HG02973 (cell line): ENCODE data around the gene COL23A1.

Experiments
- ATAC-seq: cut with Tn5 transposase; IDR thresholded peaks from one replicate; pipeline ENCODE4 v1.9.1; 2021; ENCODE audit warnings: moderate library complexity; ENCODE audit not compliant: unreplicated experiment

The COL23A1 gene

DNA sequence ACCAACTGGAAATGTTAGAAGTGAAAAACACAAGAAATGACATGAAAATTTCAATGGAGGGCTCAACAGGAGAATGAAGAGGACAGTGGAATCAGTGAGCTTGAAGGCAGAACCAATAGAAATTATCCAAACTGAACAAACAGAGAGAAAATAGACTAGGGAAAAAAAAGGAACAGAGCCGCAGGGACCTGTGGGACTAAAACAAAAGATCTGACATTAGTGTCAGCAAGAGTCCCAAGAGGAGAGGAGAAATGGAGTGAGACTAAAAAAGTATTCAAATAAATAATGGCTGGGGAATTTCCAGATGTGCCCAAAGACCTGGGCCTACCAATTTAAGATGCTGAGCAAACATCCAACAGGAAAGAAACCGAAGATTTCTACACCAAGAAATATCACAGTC, 182.5 kb downstream of the COL23A1 start:
- ATAC-seq, result no peak

DNA sequence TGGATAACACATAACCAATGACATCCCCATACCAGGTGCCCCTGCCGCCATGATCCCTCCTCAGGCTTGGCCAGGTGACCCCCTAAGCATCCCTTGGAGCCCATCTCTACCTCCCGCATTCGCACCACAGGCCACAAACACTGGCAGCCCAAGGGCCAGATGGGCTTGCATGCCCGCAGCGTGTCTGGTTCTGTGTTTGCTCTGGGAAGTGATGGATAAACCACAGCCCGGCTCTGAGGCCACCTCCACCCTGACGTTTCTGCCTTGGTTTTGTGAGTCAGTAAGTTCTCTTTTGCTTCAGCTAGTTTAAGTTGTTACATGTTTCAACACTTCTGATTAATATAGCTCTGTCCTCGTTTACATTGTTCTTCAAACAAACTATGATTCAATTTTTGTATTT, 185.2 kb downstream of the COL23A1 start:
- ATAC-seq, result no peak

DNA sequence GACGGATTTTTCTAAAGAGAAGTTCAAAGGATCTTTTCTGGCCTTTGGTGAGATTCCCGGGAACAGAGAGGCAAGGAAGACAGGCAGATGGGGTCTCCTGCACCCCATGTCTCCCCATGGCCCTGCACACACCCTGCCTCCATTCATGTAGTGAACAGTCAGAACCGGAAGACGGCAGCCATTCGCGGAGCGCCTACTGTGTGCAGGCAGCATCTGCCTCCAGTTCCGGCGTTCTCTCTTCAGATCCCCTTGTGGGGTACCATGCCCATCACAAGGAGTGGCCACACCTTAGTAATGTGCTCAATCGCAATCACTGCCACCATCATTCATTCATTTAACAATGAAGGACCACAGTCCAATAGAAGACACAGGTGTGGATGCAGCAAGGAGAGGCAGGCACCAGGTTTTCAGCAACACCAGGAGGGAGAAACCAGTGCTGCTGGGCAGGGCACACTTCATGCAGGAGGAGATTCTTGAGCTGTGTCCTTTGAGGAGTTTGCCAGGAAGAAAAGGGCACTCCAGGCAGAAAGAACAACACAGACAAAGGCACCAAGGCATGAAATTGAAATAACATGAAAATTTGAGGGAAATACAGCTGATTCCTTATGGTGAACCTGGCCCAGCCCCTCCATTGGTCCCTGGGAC, 186.1 kb downstream of the COL23A1 start:
- ATAC-seq, result no peak

DNA sequence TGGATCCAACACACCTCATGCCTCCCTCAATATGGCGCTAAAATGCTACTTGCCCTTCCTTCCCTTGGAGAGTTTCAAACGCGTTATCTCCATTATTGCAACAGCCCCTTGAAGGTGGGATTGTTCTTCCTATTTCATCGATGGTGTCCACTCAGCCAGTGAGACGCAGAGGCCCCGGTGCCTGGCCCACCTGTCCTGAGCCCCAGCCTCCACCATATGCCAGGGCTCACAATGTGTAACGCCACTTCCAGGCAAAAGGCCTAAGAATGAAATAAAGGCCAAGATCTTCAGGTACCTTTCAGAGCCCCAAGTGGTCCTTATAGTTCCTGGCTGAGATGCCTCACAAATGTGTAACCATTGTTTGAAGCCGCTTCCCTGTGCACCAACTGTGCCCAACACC, 186.8 kb downstream of the COL23A1 start:
- no peak for ATAC-seq

DNA sequence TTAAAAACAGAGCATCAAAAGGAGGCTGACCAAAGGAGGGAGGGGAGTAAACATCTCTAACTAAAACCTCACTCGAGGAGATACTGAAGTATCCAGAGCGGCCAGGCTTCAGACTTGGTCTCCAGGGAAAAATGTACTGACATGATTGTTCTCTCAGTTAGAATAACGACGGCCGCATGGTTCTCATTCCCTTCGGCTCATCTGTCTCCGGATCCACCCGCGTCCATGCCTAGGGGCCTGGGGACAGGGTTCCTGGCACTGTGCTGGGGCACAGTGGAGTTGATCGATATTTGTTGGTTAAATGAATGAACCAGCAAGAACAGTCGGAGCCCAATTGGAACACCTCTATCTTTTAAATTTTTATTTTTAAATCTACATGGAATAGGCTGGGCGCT, 190.5 kb downstream of the COL23A1 start:
- ATAC-seq, result no peak

DNA sequence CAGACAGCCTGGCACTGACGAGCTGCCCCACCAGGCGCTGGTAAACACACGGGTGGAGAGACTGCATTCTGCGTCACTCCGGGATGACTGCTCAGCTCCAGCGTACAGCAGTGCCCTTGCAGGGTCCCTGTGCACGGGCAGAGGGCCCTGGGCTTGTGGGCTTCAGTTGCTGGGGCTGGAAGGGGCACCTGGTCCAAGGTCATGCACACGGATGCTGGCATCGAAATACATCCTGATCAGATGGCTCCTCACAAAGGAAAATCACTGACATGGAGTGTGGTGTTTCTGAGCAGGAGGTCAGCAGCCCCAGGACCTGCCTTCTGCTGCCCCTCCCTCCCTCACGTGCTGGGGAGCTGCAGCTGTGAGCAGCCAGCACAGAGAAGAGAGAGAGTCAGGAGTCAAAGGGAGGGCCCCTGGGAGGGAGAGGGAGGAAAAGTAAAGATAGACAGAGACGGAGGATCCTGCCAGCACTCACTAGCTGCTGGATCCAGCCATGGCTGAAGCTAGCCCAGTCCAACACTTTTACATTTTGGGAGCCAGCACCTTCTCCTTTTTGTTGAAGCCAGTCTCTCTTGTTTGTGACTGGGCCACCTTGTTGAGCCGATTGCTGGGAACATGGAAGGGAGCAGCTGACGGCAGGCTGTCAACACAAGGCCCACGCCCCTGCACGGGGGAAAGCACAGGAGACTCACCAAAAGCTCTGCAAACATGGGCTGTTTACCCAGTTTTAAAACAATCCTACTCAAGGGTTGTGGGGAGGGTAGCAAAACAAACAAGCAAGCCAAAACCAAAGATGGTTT, 191.1 kb downstream of the COL23A1 start:
- no peak for ATAC-seq

DNA sequence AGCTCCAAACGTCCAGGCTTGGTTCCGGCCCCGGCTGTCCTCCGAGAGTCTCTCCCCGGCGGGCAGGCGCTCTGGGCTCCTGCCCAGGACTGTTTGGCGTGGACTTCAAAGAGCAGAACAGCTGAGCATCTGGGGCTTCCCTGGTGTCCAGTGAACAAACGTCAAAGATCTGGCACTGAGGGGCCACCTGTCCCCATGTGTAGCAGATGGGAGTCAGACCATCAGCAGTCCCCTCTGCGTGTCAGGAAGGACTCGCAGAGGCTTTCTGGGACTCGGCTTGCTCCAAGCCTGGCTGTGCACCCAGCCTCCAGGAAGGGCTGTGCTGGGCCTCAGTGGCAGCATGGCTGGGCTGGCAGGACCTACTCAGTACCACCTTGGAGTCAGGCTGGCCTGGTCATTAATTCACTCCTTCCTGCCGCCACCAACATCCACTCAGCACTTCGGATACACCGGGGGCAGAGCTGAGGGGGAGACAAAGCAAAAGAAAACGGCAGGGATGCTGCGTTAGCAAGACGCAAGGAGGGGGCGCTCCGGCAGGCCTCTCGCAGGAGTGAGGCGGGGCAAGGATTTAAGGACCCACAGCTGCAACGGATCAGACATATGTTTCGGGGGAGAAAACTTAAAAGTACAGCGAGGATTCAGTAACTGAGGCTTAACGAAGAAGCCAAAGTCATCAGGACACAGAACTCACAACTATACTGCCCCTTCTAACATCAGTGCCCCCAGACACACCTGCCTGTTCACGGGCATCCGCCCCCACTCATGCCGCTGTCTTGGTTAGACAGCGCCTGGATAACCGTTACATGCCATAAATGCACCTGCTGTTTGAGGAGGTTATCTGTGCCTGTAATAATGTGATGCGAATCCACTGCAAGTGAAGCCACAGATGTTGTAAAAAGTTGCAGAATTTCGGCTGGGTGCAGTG, 193.1 kb downstream of the COL23A1 start:
- no peak for ATAC-seq

DNA sequence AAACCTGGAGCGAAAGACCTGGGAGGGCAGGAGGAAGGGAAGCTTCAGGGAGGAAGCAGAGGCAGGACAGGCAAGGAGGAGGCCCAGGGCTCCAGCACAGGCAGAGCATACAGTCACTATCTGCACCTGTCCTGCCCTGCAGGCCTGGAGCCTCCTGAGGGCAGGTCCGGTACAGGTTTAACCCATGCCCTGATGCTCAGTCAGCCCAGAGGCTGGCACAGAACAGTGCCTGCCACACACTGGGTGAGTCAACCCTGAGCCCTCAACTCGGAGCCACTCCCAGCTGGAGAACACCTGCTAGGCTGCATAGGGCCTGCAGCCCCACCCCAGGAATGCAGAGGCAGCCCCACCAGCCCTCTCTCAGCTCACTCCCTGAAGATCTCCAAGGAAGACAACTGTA, 196.1 kb downstream of the COL23A1 start:
- no peak for ATAC-seq

DNA sequence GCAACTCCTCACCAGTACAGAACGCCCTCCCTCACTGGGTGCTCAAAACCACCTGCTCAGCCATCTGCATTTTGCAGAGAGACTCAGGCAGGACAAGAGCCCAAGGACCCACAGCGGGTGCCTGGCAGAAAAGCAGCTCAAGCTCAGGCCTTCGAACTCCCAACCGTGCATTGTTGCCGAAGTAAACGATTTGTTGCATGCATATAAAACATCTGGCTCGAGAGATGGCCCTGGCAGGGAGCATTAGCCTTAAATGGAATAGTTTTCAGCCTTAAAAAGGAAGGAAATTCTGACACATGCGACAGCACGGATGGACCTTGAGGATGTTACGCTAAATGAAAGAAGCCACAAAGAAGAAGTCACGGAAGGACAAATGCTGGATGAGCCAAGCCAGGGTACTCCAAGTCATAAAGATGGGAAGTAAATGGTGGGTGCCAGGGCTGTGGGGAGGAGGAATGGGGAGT, 197.2 kb downstream of the COL23A1 start:
- ATAC-seq, result no peak

DNA sequence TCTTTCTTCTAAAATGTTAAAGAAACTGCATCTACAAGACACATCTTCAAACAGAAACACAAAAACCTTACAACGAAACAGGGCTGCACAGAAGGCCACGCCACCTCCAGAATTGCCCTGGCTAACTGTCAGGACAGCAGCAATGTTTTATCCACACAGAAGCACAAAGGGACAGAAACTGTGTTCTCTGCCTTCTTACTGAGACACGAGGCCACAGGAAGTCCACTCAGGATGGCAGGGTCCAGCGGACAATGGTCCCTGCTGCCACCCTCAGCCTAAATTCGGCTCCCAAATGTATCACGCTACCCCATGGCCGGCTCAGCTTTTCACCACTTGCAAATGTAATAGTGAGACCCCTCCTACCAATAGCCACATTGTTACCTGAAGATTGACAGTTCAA, 197.8 kb downstream of the COL23A1 start:
- no peak for ATAC-seq

DNA sequence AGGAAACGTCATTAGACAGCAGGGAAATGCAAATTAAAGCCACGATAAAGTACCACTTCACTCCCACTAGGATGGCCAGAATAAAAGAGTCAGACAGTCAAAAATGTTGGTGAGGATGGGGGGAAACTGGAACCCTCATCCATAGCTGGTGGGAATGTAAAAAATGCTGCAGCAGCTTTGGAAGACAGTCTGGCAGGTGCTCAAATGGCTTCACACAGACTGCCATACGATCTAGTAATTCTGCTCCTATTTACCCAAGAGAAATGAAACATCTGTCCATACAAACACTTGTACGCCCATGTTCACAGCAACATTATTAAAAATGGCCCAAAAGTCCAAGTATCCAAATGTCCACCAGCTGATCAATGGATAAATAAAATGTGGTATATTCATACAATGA, 198.7 kb downstream of the COL23A1 start:
- no peak for ATAC-seq

DNA sequence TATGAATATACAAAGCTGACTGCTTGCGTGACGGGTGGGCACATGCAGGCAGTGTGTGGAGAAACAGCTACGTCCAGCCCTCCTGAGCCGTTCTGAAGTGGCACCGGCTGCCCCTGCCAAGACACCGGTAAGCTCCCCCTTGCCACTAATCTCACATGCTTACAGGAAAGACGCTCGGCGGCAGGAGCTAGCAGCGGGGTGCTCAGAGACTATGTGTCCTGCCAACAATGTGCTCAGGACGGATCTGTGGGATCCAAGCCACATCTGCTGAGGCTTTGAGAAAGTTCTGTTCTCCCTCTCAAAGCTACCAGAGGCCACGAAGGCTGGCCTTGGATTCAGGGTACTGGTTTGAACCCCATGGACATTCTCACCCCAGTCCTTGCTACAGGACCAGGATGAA, 200.4 kb downstream of the COL23A1 start:
- ATAC-seq, result no peak

DNA sequence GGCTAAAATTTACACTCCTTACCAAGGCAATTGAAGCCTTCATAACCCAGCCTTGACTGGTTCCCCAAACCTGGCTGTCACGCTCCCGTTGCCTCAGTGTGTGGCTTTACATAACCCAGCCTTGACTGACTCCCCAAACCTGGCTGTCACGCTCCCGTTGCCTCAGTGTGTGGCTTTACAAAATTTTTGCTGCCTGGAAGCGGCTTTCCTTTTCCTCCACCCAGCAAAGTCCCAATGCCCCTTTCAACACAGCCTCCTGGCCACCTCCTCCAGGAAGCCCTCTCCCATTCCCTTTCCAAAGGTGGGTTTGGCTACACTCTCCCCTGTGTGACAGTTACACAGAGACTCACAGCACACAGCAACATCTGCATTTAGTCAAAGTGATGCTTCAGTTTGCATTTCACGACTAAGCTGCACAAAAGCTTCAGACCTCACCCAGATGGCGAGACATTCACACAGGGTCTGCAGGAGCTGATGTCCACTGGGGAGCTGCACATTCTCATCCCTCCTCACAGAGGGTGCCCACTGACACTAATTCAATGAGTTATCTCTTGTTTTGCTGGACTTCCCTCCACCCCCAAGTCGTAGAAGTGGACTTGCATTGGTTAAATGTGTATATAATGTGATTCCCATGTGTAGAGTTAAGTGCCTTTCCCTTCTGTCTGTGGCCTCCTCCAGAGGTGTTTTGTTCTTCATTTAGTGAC, 201.0 kb downstream of the COL23A1 start:
- ATAC-seq, result no peak

DNA sequence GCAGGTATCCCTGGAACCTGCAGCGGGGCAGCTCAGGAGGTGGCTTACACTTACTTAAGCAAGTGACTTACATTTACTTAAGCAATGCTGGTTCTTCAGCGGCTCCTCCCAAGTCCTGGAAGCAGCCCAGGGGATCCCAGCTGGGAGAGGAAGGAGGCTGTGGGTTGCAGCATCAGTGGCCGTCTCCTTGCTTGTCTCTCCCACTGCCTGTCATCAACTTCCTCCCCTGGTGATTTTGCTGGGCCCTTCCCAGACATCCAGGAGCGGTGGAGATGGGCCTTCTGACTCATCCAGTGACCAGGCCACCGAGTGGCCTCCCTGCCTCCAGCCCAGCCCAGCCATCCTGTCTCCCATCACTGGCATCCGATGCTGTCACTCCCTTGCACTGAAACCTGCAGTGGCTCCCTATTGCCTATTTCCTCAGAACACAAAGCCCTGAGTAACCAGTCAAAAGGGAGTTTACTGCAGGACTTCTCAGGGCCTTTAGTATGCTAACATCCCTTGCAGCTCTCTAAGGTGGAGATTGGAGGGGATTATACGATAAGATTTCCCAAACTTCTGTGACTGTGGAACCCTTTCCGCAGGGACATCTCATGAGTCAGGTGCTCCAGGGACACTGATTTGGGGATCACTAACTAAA, 201.7 kb downstream of the COL23A1 start:
- ATAC-seq, result no peak

DNA sequence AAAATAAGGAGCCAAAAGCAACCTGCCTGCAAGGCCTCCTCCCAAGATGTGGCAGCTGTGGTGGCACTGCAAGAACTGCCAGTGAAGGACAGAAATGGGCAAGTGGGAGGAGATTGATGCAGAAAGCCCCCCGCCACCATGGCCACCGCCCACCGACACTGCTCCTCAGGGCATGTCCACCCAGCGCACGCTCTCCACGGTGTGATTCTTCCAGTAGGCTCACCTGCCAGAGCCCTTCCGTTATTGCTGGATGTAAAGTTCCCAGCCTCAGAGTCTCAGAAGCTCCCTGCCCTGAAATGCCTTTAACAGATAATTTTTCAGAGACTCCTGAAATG, 202.4 kb downstream of the COL23A1 start:
- no peak for ATAC-seq

DNA sequence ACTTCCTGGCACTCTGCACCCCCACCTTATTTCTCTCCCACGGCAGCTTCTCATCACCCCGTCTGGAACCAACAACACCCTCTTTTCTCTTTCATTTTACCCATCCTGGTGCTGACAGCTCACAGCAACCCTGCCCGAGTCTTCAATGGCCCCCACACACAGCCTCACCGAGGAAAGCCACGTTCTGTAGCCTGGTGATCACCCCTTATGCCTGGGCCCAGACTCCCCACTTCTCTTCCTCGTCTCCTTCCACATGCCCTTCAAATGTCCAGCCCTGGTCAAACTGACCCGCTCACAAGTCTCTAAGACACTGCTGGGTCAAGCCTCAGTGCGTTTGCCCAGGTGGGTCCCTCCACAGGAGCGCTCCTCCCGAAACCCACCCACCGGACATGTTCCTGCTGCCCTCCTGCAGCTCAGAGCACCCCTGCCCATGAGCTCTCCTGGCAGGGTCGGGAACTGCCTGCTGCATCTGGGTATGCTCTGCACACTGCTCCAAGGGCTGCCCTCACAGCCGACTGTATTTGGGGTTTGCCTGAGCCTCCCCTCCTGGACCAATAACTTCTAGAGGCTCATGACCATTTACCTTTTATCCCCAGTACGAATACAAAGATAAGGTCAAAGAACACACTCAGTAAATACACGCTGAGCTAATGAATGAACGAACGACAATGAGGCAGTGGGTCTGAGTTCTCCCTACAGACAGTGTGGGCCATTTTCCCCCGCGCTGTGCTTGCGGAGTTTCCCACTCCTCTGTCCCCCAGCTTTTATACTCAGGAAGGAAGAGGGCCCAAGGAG, 202.9 kb downstream of the COL23A1 start:
- no peak for ATAC-seq

DNA sequence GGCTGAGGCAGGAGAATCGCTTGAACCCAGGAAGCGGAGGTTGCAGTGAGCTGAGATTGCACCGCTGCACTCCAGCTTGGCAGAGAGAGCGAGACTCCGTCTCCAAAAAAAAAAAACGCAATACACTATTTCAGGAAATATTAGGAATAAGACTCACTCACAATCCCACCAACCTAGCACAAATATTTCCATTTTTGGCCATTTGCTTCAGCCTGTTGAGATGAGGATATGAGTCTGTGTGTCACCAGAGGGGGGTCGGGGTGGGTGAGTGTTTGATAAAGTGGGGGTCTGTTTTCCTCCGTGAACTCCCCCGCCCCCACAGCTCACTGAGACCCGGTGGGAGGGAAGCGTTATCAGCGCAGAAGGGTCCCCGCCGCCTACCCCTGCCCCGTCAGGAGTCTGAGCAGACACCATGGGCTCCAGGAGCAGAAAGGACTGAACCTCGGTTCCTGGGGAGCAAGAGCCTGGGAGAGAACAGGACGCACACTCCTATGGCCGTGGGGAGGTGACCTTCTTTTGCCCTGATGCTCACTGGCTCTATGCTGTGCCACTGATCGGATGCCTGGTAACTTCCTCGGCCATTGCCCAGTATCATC, 203.8 kb downstream of the COL23A1 start:
- no peak for ATAC-seq

DNA sequence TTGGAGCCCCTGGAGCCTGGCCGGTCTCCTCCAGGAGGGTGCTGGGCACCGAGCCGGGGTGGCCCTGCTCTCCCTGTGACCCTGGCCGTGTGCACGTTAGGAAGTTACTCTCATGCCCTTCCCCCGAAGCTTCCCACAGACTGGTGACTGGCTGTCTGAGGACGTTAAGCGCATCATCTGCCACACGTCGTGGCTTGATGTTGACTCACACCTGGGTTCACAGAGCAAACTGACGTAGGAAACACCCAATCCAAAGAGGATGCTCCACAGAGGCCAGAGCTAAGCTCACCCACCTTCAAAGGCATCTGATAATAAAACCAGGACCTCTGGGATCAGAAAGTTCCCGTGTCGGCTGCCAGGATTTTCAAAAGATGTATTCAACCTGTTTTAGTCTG, 204.7 kb downstream of the COL23A1 start:
- no peak for ATAC-seq

DNA sequence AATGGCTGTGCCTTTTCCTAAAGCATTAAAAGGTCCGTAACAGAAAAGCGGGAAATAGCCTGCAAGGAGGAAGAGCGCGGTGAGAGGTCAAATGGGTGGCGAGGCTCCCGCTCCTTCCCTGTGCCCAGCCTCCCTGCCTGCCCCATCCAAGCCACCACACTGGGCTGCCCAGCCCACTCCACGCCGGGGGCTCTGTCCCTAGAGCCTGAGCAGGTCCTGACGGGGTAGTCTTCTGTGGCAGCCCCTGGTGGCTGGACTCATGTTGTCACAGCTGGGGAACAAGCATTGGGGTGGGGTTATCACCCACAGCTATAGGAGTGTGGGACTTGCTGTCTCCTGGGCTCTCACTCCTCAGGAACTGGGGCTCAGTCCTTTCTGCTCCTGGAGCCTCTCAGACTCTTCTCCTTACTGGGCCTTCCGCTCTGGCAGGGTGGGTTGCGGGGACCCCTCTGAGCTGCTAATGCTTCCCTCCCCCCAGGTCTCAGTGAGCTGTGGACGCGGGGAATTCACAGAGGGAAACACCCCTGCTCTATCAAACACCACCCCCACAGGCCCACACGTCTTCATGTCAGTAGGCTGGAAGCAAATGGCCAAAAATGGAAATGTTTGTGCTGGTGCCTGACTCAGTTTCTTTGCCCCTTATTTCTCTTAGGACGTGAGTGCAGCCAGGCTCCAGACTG, 205.2 kb downstream of the COL23A1 start:
- ATAC-seq, result no peak
